Ovary (tissue), 9 donors: ENCODE data around the gene IMP3. TPM values are rescaled to one million over a fixed set of nuclear protein-coding genes. Genes with fewer than 3 reads are reported as not detected.

Experiments
- DNase-seq, 5 donors: peaks; one replicate each; pipeline ENCODE4 v3.0.0-alpha.2; 2019 to 2020
- H3K27ac ChIP-seq, 2 donors: fragments of 200-600 bp; one replicate each; pipeline versions ENCODE4 v1.5.1 to v1.8.0; 2019 to 2022
- H3K27me3 ChIP-seq: fragments of 200-600 bp; one replicate; pipeline ENCODE4 v1.8.0; 2022
- H3K36me3 ChIP-seq: fragments of 200-600 bp; sonication (generic); one replicate; pipeline ENCODE4 v1.5.1; 2019
- H3K4me1 ChIP-seq: one replicate; pipeline ENCODE4 v1.8.1; 2013; ENCODE audit warnings: mild to moderate bottlenecking, moderate library complexity; ENCODE audit not compliant: insufficient read depth
- H3K4me3 ChIP-seq: fragments of 200-600 bp; sonication (generic); one replicate; pipeline ENCODE4 v1.5.1; 2017
- H3K9me3 ChIP-seq, 2 donors: fragments of 200-600 bp in 1 of 2; sonication (generic) in 1 of 2; one replicate each; pipeline versions ENCODE4 v1.5.1 to v1.8.1; 2013 to 2019; ENCODE audit warnings: mild to moderate bottlenecking in 1 of 2, moderate library complexity in 1 of 2
- CTCF ChIP-seq, 3 donors: fragments of 450-650 bp in 2 of 3; fragments of 200-600 bp in 1 of 3; IDR thresholded peaks; one replicate each; pipeline versions ENCODE4 v1.5.1 to v1.8.0; 2016 to 2022; ENCODE audit warnings: antibody characterized with exemption in 3 of 3, mild to moderate bottlenecking in 1 of 3
- EP300 ChIP-seq: sonication (generic); formaldehyde crosslinking; IDR thresholded peaks from one replicate; pipeline ENCODE4 v1.6.1; 2017; ENCODE audit warnings: antibody characterized with exemption
- POLR2A ChIP-seq: fragments of 450-650 bp; IDR thresholded peaks from one replicate; pipeline ENCODE4 v1.6.1; 2017; ENCODE audit warnings: antibody characterized with exemption, mild to moderate bottlenecking, moderate library complexity
- WGBS, 3 donors: extraction: QIAGEN DNeasy Blood & Tissue Kit in 1 of 3; methylation state at CpG; one replicate each; pipeline versions ENCODE4 v1.1.5 to v1.1.7; 2013 to 2017; 5-methylcytosine and 5-hydroxymethylcytosine counted together
- intact Hi-C, 4 donors: fragments of 100-400 bp; cut with DNase I; formaldehyde crosslinking; loops; one replicate each; pipeline versions ENCODE4 v1.11.0 to v1.15.1; 2022 to 2023
- polyA plus RNA-seq, 2 donors: library from polyadenylated mRNA; stranded (reverse); fragments of 200-250 nt in 1 of 2; fragments of 350-450 nt in 1 of 2; fragmentation: Illumina TruSeq in 1 of 2; extraction: RNeasy Lipid Tissue Mini Kit (QIAGEN cat#74804) in 1 of 2; gene quantifications; one replicate each; pipeline ENCODE4 v1.2.3, GENCODE V29; 2013 to 2014
- total RNA-seq, 7 donors: library from RNA; depleted of rRNA in 2 of 7; stranded (reverse); fragments of >200 nt in 2 of 7; fragmentation: NEBNext Ultra II Directional in 3 of 7; extraction: Animal tissue kit (Norgen Biotek cat#: 25700) in 3 of 7; gene quantifications; one replicate each; pipeline versions ENCODE4 v1.1.0 to v1.2.4, GENCODE V29; 2016 to 2023
- donor health status: DM: no; HTN: no; CAD: no; lungs with moderate emphysema.
- donor health status: DM: no; HTN: no; CAD: no.
- donor health status: Bipolar disorder and iron deficiency.
- donor health status: DM: yes; HTN: yes; CAD: no.
- donor health status: DM: no; HTN: no; CAD: no.
- donor health status: DM: yes; HTN: yes; CAD: no.

IMP3 gene
- total and polyA plus RNA-seq, 9 donors, result 45.1 to 106 (median 51.6) TPM

GRCh38 chr15:75631935-75632334 lies 8.1 kb downstream of the IMP3 start:
- no peaks in the 10 kb centered on the region for H3K9me3 ChIP-seq
- no peak overlapping the region for H3K4me3 ChIP-seq
- H3K36me3 ChIP-seq, result no peaks in the 10 kb centered on the region
- no peak overlapping the region for H3K27ac ChIP-seq
- no peaks in the 10 kb centered on the region for H3K4me1 ChIP-seq
- intact Hi-C loops, result loop anchor here in 1 of 4 donors (10.0 kb wide), 1 partner anchor 53 kb away; no protein-coding TSS in a partner anchor
- no peak for TF ChIP-seq POLR2A
- TF ChIP-seq EP300, result no peak
- TF ChIP-seq CTCF (IDR thresholded peaks at IDR 0.05), result no peak
- no peak for DNase-seq
- no peaks in the 10 kb centered on the region for H3K27me3 ChIP-seq

GRCh38 chr15:75625542-75626347 lies 14.3 kb downstream of the IMP3 start, which contains the start of gene SNUPN:
SNUPN (minus strand) TSS chr15:75625725; CDS start chr15:75621051, 4,674 bp downstream.
- Histone ChIP-seq H3K36me3 (no peaks in the 10 kb centered on the region), H3K4me3 (peak within 1 kb of the TSS; percentile 88), H3K9me3 (no peaks in the 10 kb centered on the region), H3K27me3 (no peaks in the 10 kb centered on the region), H3K27ac (peak within 1 kb of the TSS; percentile 75 to 94), H3K4me1 (peaks cover 7% of the 10 kb centered on the region)
- TF ChIP-seq CTCF (IDR thresholded peaks at IDR 0.05) (no peak), EP300 (peak; percentile 20), POLR2A (peak; percentile 42)
- peak; percentile 92 to 95 (median 93) for DNase-seq
- intact Hi-C loops, result loop anchor here in 1 of 4 donors (5.0 to 10.0 kb wide), 2 partner anchors 173 to 261 kb away; partner anchors contain the start of genes MAN2C1 and SIN3A
- 1% methylated on average over 31 to 47 of the region's 47 CpGs for WGBS, 3 donors

GRCh38 chr15:75622505-75622904 lies 17.5 kb downstream of the IMP3 start:
- H3K9me3 ChIP-seq, result no peaks in the 10 kb centered on the region

More at GRCh38 chr15:75622505-75622904, 17.5 kb downstream of the IMP3 start:
- no peak for TF ChIP-seq POLR2A
- TF ChIP-seq CTCF (IDR thresholded peaks at IDR 0.05), result no peak
- H3K36me3 ChIP-seq, result no peaks in the 10 kb centered on the region
- no peak overlapping the region for H3K4me3 ChIP-seq
- H3K4me1 ChIP-seq, result peaks cover 17% of the 10 kb centered on the region
- intact Hi-C loops, result loop anchor here in 2 of 4 donors (5.0 to 10.0 kb wide), 2 partner anchors 250 to 258 kb away; partner anchors contain the start of gene MAN2C1 (in 1 of the 2)
- no peak for DNase-seq
- H3K27ac ChIP-seq, result no peak overlapping the region
- 54 to 61% (median 61%) methylated on average over 2 of the region's 2 CpGs for WGBS, 3 donors
- H3K27me3 ChIP-seq, result no peaks in the 10 kb centered on the region
